Chondrocyte (in vitro differentiated cells): ENCODE measurements around the gene CCNJ. TPM values are rescaled to one million over a fixed set of nuclear protein-coding genes. Genes with fewer than 3 reads are reported as not detected.

Source experiments
- DNase-seq: peaks from one replicate; pipeline ENCODE4 v3.0.0; 2021; ENCODE audit warnings: mixed read lengths, low spot score
- H3K27ac Mint-ChIP-seq: one replicate; pipeline ENCODE4 v1.8.0; 2021; ENCODE audit warnings: mild to moderate bottlenecking, moderate library complexity, mixed read lengths; ENCODE audit not compliant: unreplicated experiment
- H3K27me3 Mint-ChIP-seq: 2 replicates; pipeline ENCODE4 v1.8.0; 2021; ENCODE audit warnings: low read depth, mixed read lengths
- H3K36me3 Mint-ChIP-seq: 2 replicates; pipeline ENCODE4 v1.8.0; 2021; ENCODE audit warnings: low read depth, mixed read lengths
- H3K4me1 Mint-ChIP-seq: 2 replicates; pipeline ENCODE4 v1.8.0; 2021; ENCODE audit warnings: low read depth, mild to moderate bottlenecking, mixed read lengths
- H3K4me3 Mint-ChIP-seq: one replicate; pipeline ENCODE4 v1.8.0; 2021; ENCODE audit warnings: mild to moderate bottlenecking, moderate library complexity, mixed read lengths; ENCODE audit not compliant: unreplicated experiment
- H3K9me3 Mint-ChIP-seq: 2 replicates; pipeline ENCODE4 v1.8.0; 2021; ENCODE audit warnings: low read depth, mixed read lengths
- CTCF ChIP-seq: fragments of 200-600 bp; sonication (generic); IDR thresholded peaks from 2 replicates; pipeline ENCODE4 v1.5.0; 2021; ENCODE audit warnings: antibody characterized with exemption, mild to moderate bottlenecking, moderate library complexity
- total RNA-seq: library from RNA; stranded (reverse); gene quantifications from 3 replicates; pipeline ENCODE4 v1.2.1, GENCODE V29; 2021

CCNJ gene
- total RNA-seq, 1 donor from 2014 or later: 7.6 TPM

- H3K4me1 Mint-ChIP-seq: no peaks in the 10 kb centered on the region
- DNase-seq: no peak
- no peaks in the 10 kb centered on the region for H3K9me3 Mint-ChIP-seq
- TF ChIP-seq CTCF: no peak
- H3K36me3 Mint-ChIP-seq: no peaks in the 10 kb centered on the region
- H3K27ac Mint-ChIP-seq: no peak overlapping the region
- H3K27me3 Mint-ChIP-seq: peaks cover 10% of the 10 kb centered on the region
- no peak overlapping the region for H3K4me3 Mint-ChIP-seq
Observed at GRCh38 chr10:96090463-96090800, 47.0 kb downstream of the CCNJ start.

- Mint-ChIP-seq H3K9me3 (peaks cover 2% of the 10 kb centered on the region), H3K4me3 (no peak overlapping the region), H3K36me3 (no peaks in the 10 kb centered on the region), H3K27ac (no peak overlapping the region), H3K27me3 (peaks cover 19% of the 10 kb centered on the region), H3K4me1 (no peaks in the 10 kb centered on the region)
- DNase-seq: no peak
- TF ChIP-seq CTCF: no peak
Observed at GRCh38 chr10:96092999-96093767, 49.8 kb downstream of the CCNJ start.

- Mint-ChIP-seq H3K4me3 (no peak overlapping the region), H3K9me3 (peaks cover 2% of the 10 kb centered on the region), H3K27me3 (peaks cover 19% of the 10 kb centered on the region), H3K4me1 (no peaks in the 10 kb centered on the region), H3K27ac (no peak overlapping the region), H3K36me3 (no peaks in the 10 kb centered on the region)
- no peak for TF ChIP-seq CTCF
- DNase-seq: no peak
Observed at GRCh38 chr10:96093948-96094347, 50.6 kb downstream of the CCNJ start.

- no peaks in the 10 kb centered on the region for H3K4me1 Mint-ChIP-seq
- H3K36me3 Mint-ChIP-seq: no peaks in the 10 kb centered on the region
- no peak overlapping the region for H3K4me3 Mint-ChIP-seq
- H3K9me3 Mint-ChIP-seq: peaks cover 2% of the 10 kb centered on the region
- H3K27me3 Mint-ChIP-seq: peaks cover 23% of the 10 kb centered on the region
- H3K27ac Mint-ChIP-seq: no peak overlapping the region
- DNase-seq: no peak
- no peak for TF ChIP-seq CTCF
Observed at GRCh38 chr10:96096958-96097357, 53.6 kb downstream of the CCNJ start.

GRCh38 chr10:96097865-96098264 is 54.5 kb downstream of the CCNJ start:
- no peak for TF ChIP-seq CTCF
- Mint-ChIP-seq H3K27me3 (peaks cover 18% of the 10 kb centered on the region), H3K36me3 (no peaks in the 10 kb centered on the region), H3K4me1 (no peaks in the 10 kb centered on the region), H3K27ac (no peak overlapping the region), H3K9me3 (peaks cover 2% of the 10 kb centered on the region), H3K4me3 (no peak overlapping the region)
- DNase-seq: no peak
